K562 (cell line): ENCODE results near the gene AP3M1. TPM values are rescaled to one million over a fixed set of nuclear protein-coding genes. Genes with fewer than 3 reads are reported as not detected.

ENCODE experiments used
- ATAC-seq: fragments of 200-7000 bp; cut with Tn5 transposase; 3 replicates; pipeline ENCODE4 v1.9.1; 2020; ENCODE audit warnings: moderate library complexity
- BruUV-seq: library from RNA; stranded (reverse); fragments of 400-500 nt; replicated peaks from 2 replicates; lab custom pipeline; 2021; lab: Mats Ljungman, UMichigan
- CTCF ChIA-PET: fragments of 300-600 bp; formaldehyde crosslinking; extraction: SDS; loops from one replicate; lab custom pipeline; 2021; ENCODE audit warnings: low intra/inter-chr PET ratio; lab: Yijun Ruan, JAX
- POLR2A ChIA-PET: fragments of 300-600, 350-650 bp; sonication (Branson Sonifier 250); formaldehyde crosslinking; extraction: SDS; loops from one replicate; lab custom pipeline; 2021; ENCODE audit warnings: antibody characterized with exemption, inconsistent platforms; lab: Yijun Ruan, JAX
- DNase-seq, 4 experiments: peaks; one replicate each; pipeline versions ENCODE4 v3.0.0 to v3.0.0-alpha.2; 2011 to 2018; ENCODE audit warnings: low spot score in 3 of 4, mixed read lengths in 3 of 4; ENCODE audit errors: extremely low read depth in 1 of 4
- FAIRE-seq: peaks from 2 replicates; lab custom pipeline; 2011; peaks lifted over from hg19 to GRCh38; lab: Jason Lieb, UNC
- H2AFZ ChIP-seq: 2 replicates; pipeline ENCODE4 v1.6.0; 2011; ENCODE audit warnings: low read depth, low read length, control low read depth, inconsistent platforms
- H3K27ac ChIP-seq: fragments of 200-600 bp; 3 replicates; pipeline ENCODE4 v1.8.0; 2011; ENCODE audit warnings: low read depth, mild to moderate bottlenecking, control low read depth, inconsistent platforms, low read length, moderate library complexity, mixed read lengths; ENCODE audit errors: extremely low read depth
- H3K27me3 ChIP-seq, 2 experiments: fragments of 300-600 bp in 1 of 2; 2 replicates in 1 of 2; 3 replicates in 1 of 2; pipeline versions ENCODE4 v1.6.0 to v1.8.0; 2011; ENCODE audit warnings: inconsistent platforms in 2 of 2, low read length in 2 of 2, mild to moderate bottlenecking in 1 of 2, mixed read lengths in 1 of 2, moderate library complexity in 1 of 2; ENCODE audit not compliant: control insufficient read depth in 2 of 2, insufficient read depth in 2 of 2
- H3K36me3 ChIP-seq: fragments of 300-600 bp; 3 replicates; pipeline ENCODE4 v1.8.0; 2011; ENCODE audit warnings: mild to moderate bottlenecking, low read length, inconsistent platforms; ENCODE audit not compliant: control insufficient read depth, insufficient read depth
- H3K4me1 ChIP-seq, 2 experiments: fragments of 200-600 bp in 1 of 2; replicated peaks in 1 of 2; 2 replicates in 1 of 2; 3 replicates in 1 of 2; pipeline versions ENCODE4 v1.5.1 to v1.8.0; 2011; ENCODE audit warnings: inconsistent platforms in 2 of 2, low read length in 2 of 2, mild to moderate bottlenecking in 1 of 2, mixed read lengths in 1 of 2, moderate library complexity in 1 of 2; ENCODE audit not compliant: control insufficient read depth in 2 of 2, insufficient read depth in 2 of 2
- H3K4me2 ChIP-seq: 2 replicates; pipeline ENCODE4 v1.6.1; 2011; ENCODE audit warnings: low read length, control low read depth, inconsistent platforms, mixed read lengths; ENCODE audit not compliant: insufficient read depth
- H3K4me3 ChIP-seq: fragments of 200-600 bp; sonication (generic), shearing (Covaris generic); 2 replicates; pipeline ENCODE4 v1.5.1; 2016; ENCODE audit warnings: control low read depth, inconsistent platforms
- H3K79me2 ChIP-seq: fragments of 200-600 bp; 3 replicates; pipeline ENCODE4 v1.8.0; 2011; ENCODE audit warnings: low read length, inconsistent platforms; ENCODE audit not compliant: control insufficient read depth, insufficient read depth
- H3K9ac ChIP-seq, 2 experiments: 2 replicates each; pipeline versions ENCODE4 v1.6.0 to v1.6.1; 2011; ENCODE audit warnings: low read depth in 2 of 2, low read length in 2 of 2, control low read depth in 1 of 2, inconsistent platforms in 1 of 2, mild to moderate bottlenecking in 1 of 2, mixed read lengths in 1 of 2; ENCODE audit not compliant: insufficient read depth in 1 of 2
- H3K9me1 ChIP-seq: one replicate; pipeline ENCODE4 v1.6.0; 2011; ENCODE audit warnings: inconsistent platforms, mild to moderate bottlenecking, low read length, moderate library complexity; ENCODE audit not compliant: control insufficient read depth, insufficient read depth
- H3K9me3 ChIP-seq: replicated peaks from 2 replicates; pipeline ENCODE4 v1.5.1; 2011; ENCODE audit warnings: low read depth, low read length, inconsistent platforms; ENCODE audit not compliant: control insufficient read depth, insufficient read depth
- H4K20me1 ChIP-seq: replicated peaks from 2 replicates; pipeline ENCODE4 v1.6.1; 2011; ENCODE audit warnings: low read length, inconsistent platforms, mixed read lengths; ENCODE audit not compliant: control insufficient read depth, insufficient read depth
- CBX3 ChIP-seq, 2 experiments: IDR thresholded peaks; 1 replicate in 1 of 2; 2 replicates in 1 of 2; pipeline ENCODE4 v1.6.1; 2012; ENCODE audit warnings: inconsistent platforms in 2 of 2, low read length in 2 of 2, borderline replicate concordance in 1 of 2, control low read depth in 1 of 2
- HES1 ChIP-seq: fragments of 450-650 bp; IDR thresholded peaks from 2 replicates; pipeline ENCODE4 v1.6.1; 2016; ENCODE audit warnings: low read depth, mild to moderate bottlenecking, moderate library complexity
- KDM1A ChIP-seq, 2 experiments: fragments of 450-650 bp; IDR thresholded peaks; 2 replicates each; pipeline ENCODE4 v1.6.1; 2016; ENCODE audit warnings: mild to moderate bottlenecking in 2 of 2
- NR3C1 ChIP-seq: sonication (generic); formaldehyde crosslinking; IDR thresholded peaks from 2 replicates; pipeline ENCODE4 v1.8.1; 2022; ENCODE audit warnings: missing genetic modification reagents
- OTX1 ChIP-seq: fragments of 450-650 bp; formaldehyde crosslinking; IDR thresholded peaks from 2 replicates; pipeline ENCODE4 v1.4.0; 2022; ENCODE audit warnings: mild to moderate bottlenecking
- PCBP1 ChIP-seq: fragments of 200-400 bp; formaldehyde crosslinking; IDR thresholded peaks from 2 replicates; pipeline ENCODE4 v1.6.1; 2018; ENCODE audit warnings: mild to moderate bottlenecking, low read depth, low read length; ENCODE audit not compliant: poor library complexity, severe bottlenecking
- RFX1 ChIP-seq: fragments of 450-650 bp; IDR thresholded peaks from 2 replicates; pipeline ENCODE4 v1.6.1; 2016; ENCODE audit warnings: mild to moderate bottlenecking, moderate library complexity
- RNF2 ChIP-seq: sonication (generic); IDR thresholded peaks from 2 replicates; pipeline ENCODE4 v1.6.1; 2016
- TCFL5 ChIP-seq: fragments of 250-450 bp; sonication (Bioruptor Pico); conservative IDR thresholded peaks from 2 replicates; pipeline ENCODE4 v1.6.1; 2021; ENCODE audit warnings: mild to moderate bottlenecking, moderate library complexity, matching md5 sums
- ZKSCAN1 ChIP-seq: fragments of 150-350 bp; IDR thresholded peaks from 2 replicates; pipeline ENCODE4 v1.6.1; 2016; ENCODE audit warnings: low read depth, low read length
- ZNF764 ChIP-seq: fragments of 250-450 bp; sonication (Bioruptor Pico); IDR thresholded peaks from 2 replicates; pipeline ENCODE4 v1.4.0; 2020; ENCODE audit warnings: low read depth, mild to moderate bottlenecking, moderate library complexity
- WGBS: fragments of 100-300 bp; shearing (Covaris generic); methylation state at CpG from one replicate; pipeline ENCODE4 v1.1.6; 2016; ENCODE audit warnings: low coverage, mixed read lengths; ENCODE audit not compliant: insufficient coverage; ENCODE audit errors: missing lambda C conversion rate; 5-methylcytosine and 5-hydroxymethylcytosine counted together
- in situ Hi-C: fragments of 300-500 bp; cut with MboI; formaldehyde crosslinking; loops from 4 replicates; pipeline ENCODE4 v1.15.0; 2018; ENCODE audit warnings: inconsistent platforms, mixed read lengths
- intact Hi-C: fragments of 100-400 bp; cut with micrococcal nuclease; formaldehyde crosslinking; loops from 2 replicates; pipeline ENCODE4 v1.14.2; 2022
- polyA plus RNA-seq, 8 experiments: library from polyadenylated mRNA; depleted of rRNA in 4 of 8; stranded (reverse) in 5 of 8; unstranded in 3 of 8; fragments of >200 nt; fragmentation: Nextera tagmentation in 2 of 8; fragmentation: Illumina TruSeq in 1 of 8; extraction: Ambion mirVana in 2 of 8; extraction: Trizol in 1 of 8; gene quantifications; 2 replicates each; pipeline versions ENCODE4 v1.2.1 to v1.2.3, GENCODE V29; 2011 to 2014; ENCODE audit warnings: inconsistent platforms in 1 of 8, missing spikeins in 1 of 8
- total RNA-seq, 7 experiments: library from RNA; depleted of rRNA in 6 of 7; stranded (reverse); fragments of >200 nt in 6 of 7; fragmentation: Illumina TruSeq in 2 of 7; extraction: Trizol in 2 of 7; gene quantifications; 2 replicates each; pipeline versions ENCODE4 v1.2.1 to v1.2.3, GENCODE V29; 2011 to 2021; ENCODE audit warnings: low replicate concordance in 1 of 7

The AP3M1 gene
- total and polyA plus RNA-seq, 9 of the 15 experiments (the other 6 are each of a cell fraction or from before 2014, with no cell fraction given): 44.3 to 135 (median 67.6) TPM

DNA sequence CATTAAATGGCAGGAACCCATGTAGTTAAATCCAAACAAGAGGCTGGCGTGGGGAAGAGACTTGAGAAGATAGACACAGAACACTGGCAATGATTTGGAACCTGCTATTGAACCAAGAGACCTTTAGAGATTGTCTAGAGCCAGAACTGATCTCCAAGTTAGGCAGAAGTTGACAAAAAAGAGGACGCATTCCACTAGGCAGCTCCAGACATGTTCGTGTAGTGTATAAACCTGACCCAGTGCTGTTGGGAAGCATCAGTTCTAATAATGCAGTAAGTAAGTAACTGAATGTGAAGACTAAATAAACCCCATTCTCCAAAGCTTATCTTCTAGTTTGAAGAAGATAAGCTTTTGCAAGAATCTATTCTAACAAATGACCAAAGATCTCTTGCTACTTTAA, 50.8 kb downstream of the AP3M1 start:
- Histone ChIP-seq H4K20me1 (no peaks in the 10 kb centered on the region), H2AFZ (no peak overlapping the region), H3K27ac (no peak overlapping the region), H3K9me1 (no peaks in the 10 kb centered on the region), H3K9ac (no peak overlapping the region), H3K4me1 (no peaks in the 10 kb centered on the region), H3K27me3 (no peaks in the 10 kb centered on the region), H3K36me3 (peaks cover 93% of the 10 kb centered on the region), H3K9me3 (no peaks in the 10 kb centered on the region), H3K79me2 (no peaks in the 10 kb centered on the region), H3K4me3 (no peak overlapping the region), H3K4me2 (no peak overlapping the region)
- ATAC-seq (no peak), DNase-seq (no peak), FAIRE-seq (no peak)
- no TSS peak for BruUV-seq
- TF ChIP-seq HES1 (no peak), RFX1 (no peak), TCFL5 (no peak)
- WGBS: 89% methylated on average over 3 of the region's 3 CpGs
- in situ Hi-C loops (no loop called here), intact Hi-C loops (loop anchor here (10.0 kb wide), 1 partner anchor 315 kb away; the partner anchor contains the start of genes CHCHD1 and ZSWIM8)
- POLR2A ChIA-PET: interaction anchor here (0.8 to 3.5 kb wide), 3 partner anchors 10 to 23 kb away, joined by 4 to 16 read pairs (median 4); no protein-coding TSS in a partner anchor
- CTCF ChIA-PET: no interaction called here

DNA sequence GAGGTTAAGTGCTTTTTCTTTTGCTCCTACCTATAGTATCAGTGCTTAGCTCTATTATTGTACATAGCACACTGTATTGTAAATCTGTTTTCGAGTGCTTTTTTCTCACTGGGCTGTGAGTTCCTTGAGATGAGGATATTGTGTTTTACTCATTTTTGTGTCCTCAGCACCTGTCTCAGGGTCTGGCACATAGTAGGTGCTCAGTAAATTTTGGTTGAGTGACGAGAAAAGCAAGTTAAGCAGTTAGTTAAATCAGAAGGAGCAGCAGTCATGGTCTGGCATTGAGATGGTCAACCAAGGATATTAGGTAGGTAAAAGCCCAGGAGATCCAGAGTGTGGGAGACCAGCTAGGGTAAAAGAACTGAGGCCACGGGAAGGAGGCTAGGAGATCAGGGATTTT, 51.2 kb downstream of the AP3M1 start:
- Histone ChIP-seq H3K4me1 (no peaks in the 10 kb centered on the region), H3K4me2 (no peak overlapping the region), H2AFZ (no peak overlapping the region), H3K36me3 (peaks cover 93% of the 10 kb centered on the region), H3K27ac (no peak overlapping the region), H3K9ac (no peak overlapping the region), H3K4me3 (no peak overlapping the region)
- intact Hi-C loops: no loop called here
- TF ChIP-seq OTX1 (no peak), ZKSCAN1 (peak; percentile 84; the same call in 1 of the 2 replicates), RNF2 (no peak), PCBP1 (no peak), CBX3 (IDR thresholded peaks at IDR 0.05; ENCODE audit: borderline replicate concordance in 1 of 2, low read length in 2 of 2) (no peak), ZNF764 (CRISPR knock-in tag) (no peak), NR3C1 (CRISPR knock-in tag) (no peak), KDM1A (IDR thresholded peaks at IDR 0.05) (no peak)
- TF ChIP-seq, all 486 proteins: peak for 1
- no TSS peak for BruUV-seq
- FAIRE-seq (no peak), DNase-seq (no peak), ATAC-seq (no peak)
- in situ Hi-C loops: no loop called here
- no peaks in the 10 kb centered on the region for H4K20me1 ChIP-seq
- no peaks in the 10 kb centered on the region for H3K9me1 ChIP-seq
- ChIA-PET POLR2A (interaction anchor here (0.8 to 3.5 kb wide), 3 partner anchors 9 to 208 kb away, joined by 3 to 16 read pairs (median 4); no protein-coding TSS in a partner anchor), CTCF (interaction anchor here (0.5 kb wide), 1 partner anchor 205 kb away, joined by 3 read pairs; no protein-coding TSS in a partner anchor)
- no peaks in the 10 kb centered on the region for H3K79me2 ChIP-seq
- no peaks in the 10 kb centered on the region for H3K9me3 ChIP-seq
- no peaks in the 10 kb centered on the region for H3K27me3 ChIP-seq
- 73% methylated on average over 3 of the region's 3 CpGs for WGBS
